ENCODE measurements around the gene SGMS2. TPM values are rescaled to one million over a fixed set of nuclear protein-coding genes. Genes with fewer than 3 reads are reported as not detected.

SGMS2 gene
- polyA plus RNA-seq, 4 donors = 8.1 to 24.9 (median 16.6) TPM

GRCh38 chr4:107815158-107815557 lies 9.6 kb upstream of the SGMS2 start:
- FAIRE-seq = no peak
- no peaks in the 10 kb centered on the region for H3K4me1 ChIP-seq (ENCODE audit: control insufficient read depth in 3 of 3, insufficient read depth in 2 of 3, low read depth in 1 of 3, low read length in 2 of 3)
- no peak overlapping the region for H3K27ac ChIP-seq (ENCODE audit: low read depth in 1 of 3, low read length in 2 of 3)

GRCh38 chr4:107818301-107818910 lies 6.3 kb upstream of the SGMS2 start:
- Histone ChIP-seq H3K36me3 (ENCODE audit: control insufficient read depth in 3 of 3, insufficient read depth in 2 of 3, low read depth in 1 of 3, low read length in 3 of 3) (no peaks in the 10 kb centered on the region), H3K27me3 (ENCODE audit: control insufficient read depth in 3 of 3, insufficient read depth in 3 of 3, low read length in 3 of 3) (no peaks in the 10 kb centered on the region), H3K9me3 (ENCODE audit: control insufficient read depth in 2 of 2, insufficient read depth in 1 of 2, low read depth in 1 of 2, low read length in 1 of 2) (no peaks in the 10 kb centered on the region), H3K27ac (ENCODE audit: low read depth in 1 of 3, low read length in 2 of 3) (no peak overlapping the region), H3K4me1 (ENCODE audit: control insufficient read depth in 3 of 3, insufficient read depth in 2 of 3, low read depth in 1 of 3, low read length in 2 of 3) (no peaks in the 10 kb centered on the region), H3K4me3 (ENCODE audit: low read depth in 1 of 3, low read length in 3 of 3) (no peak overlapping the region)
- 72 to 89% (median 75%) methylated on average over 3 of the region's 3 CpGs for WGBS, 3 donors
- FAIRE-seq (no peak), DNase-seq (no peak)

More at GRCh38 chr4:107815158-107815557, 9.6 kb upstream of the SGMS2 start:
- WGBS, 3 donors = 18 to 50% (median 44%) methylated on average over 1 of the region's 1 CpG
- H3K4me3 ChIP-seq (ENCODE audit: low read depth in 1 of 3, low read length in 3 of 3) = no peak overlapping the region
- no peaks in the 10 kb centered on the region for H3K9me3 ChIP-seq (ENCODE audit: control insufficient read depth in 2 of 2, insufficient read depth in 1 of 2, low read depth in 1 of 2, low read length in 1 of 2)
- no peaks in the 10 kb centered on the region for H3K36me3 ChIP-seq (ENCODE audit: control insufficient read depth in 3 of 3, insufficient read depth in 2 of 3, low read depth in 1 of 3, low read length in 3 of 3)
- DNase-seq = no peak
- no peaks in the 10 kb centered on the region for H3K27me3 ChIP-seq (ENCODE audit: control insufficient read depth in 3 of 3, insufficient read depth in 3 of 3, low read length in 3 of 3)

DNA sequence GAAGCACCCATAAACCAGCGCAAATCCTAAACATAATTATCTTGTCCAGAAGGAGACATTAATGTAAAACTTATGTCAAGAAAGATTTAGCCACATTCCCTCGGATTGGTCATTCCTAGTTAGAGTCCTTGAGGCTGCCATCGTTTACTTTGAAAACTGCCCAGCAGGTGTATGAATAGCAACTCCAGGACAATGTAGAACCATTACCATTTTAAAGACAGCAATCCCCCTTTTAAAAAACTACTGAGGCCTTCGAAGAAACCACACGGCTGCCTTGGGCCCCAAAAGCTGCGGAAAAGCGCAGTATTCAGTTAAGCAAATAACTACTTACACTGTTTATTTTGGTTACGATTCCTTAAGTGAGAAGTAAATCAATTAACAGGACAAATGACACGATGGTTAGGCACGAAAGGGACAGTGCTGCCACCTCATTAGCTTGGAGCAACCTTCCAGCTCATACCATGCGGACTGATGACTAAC lies 822 bp upstream of the SGMS2 start:
- Histone ChIP-seq H3K36me3 (ENCODE audit: control insufficient read depth in 3 of 3, insufficient read depth in 2 of 3, low read depth in 1 of 3, low read length in 3 of 3) (no peaks in the 10 kb centered on the region), H3K4me3 (ENCODE audit: low read depth in 1 of 3, low read length in 3 of 3) (peak overlapping the region; percentile 71 to 86 (median 75)), H3K27me3 (ENCODE audit: control insufficient read depth in 3 of 3, insufficient read depth in 3 of 3, low read length in 3 of 3) (no peaks in the 10 kb centered on the region), H3K4me1 (ENCODE audit: control insufficient read depth in 3 of 3, insufficient read depth in 2 of 3, low read depth in 1 of 3, low read length in 2 of 3) (peaks cover 0 to 15% (median 2%) of the 10 kb centered on the region in 3 donors), H3K27ac (ENCODE audit: low read depth in 1 of 3, low read length in 2 of 3) (peak overlapping the region; percentile 92 to 95 (median 95)), H3K9me3 (ENCODE audit: control insufficient read depth in 2 of 2, insufficient read depth in 1 of 2, low read depth in 1 of 2, low read length in 1 of 2) (no peaks in the 10 kb centered on the region)
- no peak for FAIRE-seq
- DNase-seq = no peak
- 26 to 40% (median 37%) methylated on average over 11 of the region's 11 CpGs for WGBS, 3 donors

- WGBS, 3 donors = 1 to 3% (median 2%) methylated on average over 30 to 39 of the region's 39 CpGs
- no peaks in the 10 kb centered on the region for H3K27me3 ChIP-seq (ENCODE audit: control insufficient read depth in 3 of 3, insufficient read depth in 3 of 3, low read length in 3 of 3)
- H3K4me3 ChIP-seq (ENCODE audit: low read depth in 1 of 3, low read length in 3 of 3) = peak overlapping the region; percentile 71 to 86 (median 75)
- H3K27ac ChIP-seq (ENCODE audit: low read depth in 1 of 3, low read length in 2 of 3) = peak overlapping the region; percentile 92 to 97 (median 95)
- FAIRE-seq (no peak), DNase-seq (peak; percentile 61 to 74)
- peaks cover 0 to 2% (median 0%) of the 10 kb centered on the region in 3 donors for H3K36me3 ChIP-seq (ENCODE audit: control insufficient read depth in 3 of 3, insufficient read depth in 2 of 3, low read depth in 1 of 3, low read length in 3 of 3)
- H3K9me3 ChIP-seq (ENCODE audit: control insufficient read depth in 2 of 2, insufficient read depth in 1 of 2, low read depth in 1 of 2, low read length in 1 of 2) = no peaks in the 10 kb centered on the region
- H3K4me1 ChIP-seq (ENCODE audit: control insufficient read depth in 3 of 3, insufficient read depth in 2 of 3, low read depth in 1 of 3, low read length in 2 of 3) = peaks cover 0 to 15% (median 2%) of the 10 kb centered on the region in 3 donors
These were observed 516 bp downstream of the SGMS2 start for GRCh38 chr4:107825072-107825824.

- WGBS, 3 donors = 17 to 54% (median 36%) methylated on average over 5 of the region's 5 CpGs
- H3K4me1 ChIP-seq (ENCODE audit: control insufficient read depth in 3 of 3, insufficient read depth in 2 of 3, low read depth in 1 of 3, low read length in 2 of 3) = peaks cover 0 to 15% (median 2%) of the 10 kb centered on the region in 3 donors
- H3K36me3 ChIP-seq (ENCODE audit: control insufficient read depth in 3 of 3, insufficient read depth in 2 of 3, low read depth in 1 of 3, low read length in 3 of 3) = peaks cover 0 to 2% (median 0%) of the 10 kb centered on the region in 3 donors
- no peaks in the 10 kb centered on the region for H3K9me3 ChIP-seq (ENCODE audit: control insufficient read depth in 2 of 2, insufficient read depth in 1 of 2, low read depth in 1 of 2, low read length in 1 of 2)
- H3K27me3 ChIP-seq (ENCODE audit: control insufficient read depth in 3 of 3, insufficient read depth in 3 of 3, low read length in 3 of 3) = no peaks in the 10 kb centered on the region
- DNase-seq (peak; percentile 78 to 81), FAIRE-seq (no peak)
- peak overlapping the region; percentile 76 to 97 (median 86) for H3K27ac ChIP-seq (ENCODE audit: low read depth in 1 of 3, low read length in 2 of 3)
- H3K4me3 ChIP-seq (ENCODE audit: low read depth in 1 of 3, low read length in 3 of 3) = peak overlapping the region in 2 of 3 donors; percentile 75 to 86
These were observed 1.8 kb downstream of the SGMS2 start for GRCh38 chr4:107826421-107826980.

- WGBS, 3 donors = 83 to 88% (median 85%) methylated on average over 6 of the region's 6 CpGs
- Histone ChIP-seq H3K4me3 (ENCODE audit: low read depth in 1 of 3, low read length in 3 of 3) (peak overlapping the region in 1 of 3 donors; percentile 7), H3K4me1 (ENCODE audit: control insufficient read depth in 3 of 3, insufficient read depth in 2 of 3, low read depth in 1 of 3, low read length in 2 of 3) (peaks cover 0 to 14% (median 2%) of the 10 kb centered on the region in 3 donors), H3K27me3 (ENCODE audit: control insufficient read depth in 3 of 3, insufficient read depth in 3 of 3, low read length in 3 of 3) (no peaks in the 10 kb centered on the region), H3K27ac (ENCODE audit: low read depth in 1 of 3, low read length in 2 of 3) (no peak overlapping the region), H3K9me3 (ENCODE audit: control insufficient read depth in 2 of 2, insufficient read depth in 1 of 2, low read depth in 1 of 2, low read length in 1 of 2) (peaks cover 0 to under 1% of the 10 kb centered on the region in 2 donors), H3K36me3 (ENCODE audit: control insufficient read depth in 3 of 3, insufficient read depth in 2 of 3, low read depth in 1 of 3, low read length in 3 of 3) (peaks cover 0 to 2% (median 0%) of the 10 kb centered on the region in 3 donors)
- DNase-seq = no peak
- FAIRE-seq = no peak
These were observed 3.8 kb downstream of the SGMS2 start for GRCh38 chr4:107828315-107829090.

GRCh38 chr4:107831140-107831539 lies 6.4 kb downstream of the SGMS2 start:
- DNase-seq (no peak), FAIRE-seq (no peak)
- no peak overlapping the region for H3K27ac ChIP-seq (ENCODE audit: low read depth in 1 of 3, low read length in 2 of 3)
- 88 to 90% (median 90%) methylated on average over 4 of the region's 4 CpGs for WGBS, 3 donors
- peaks cover 0 to 6% (median 1%) of the 10 kb centered on the region in 3 donors for H3K4me1 ChIP-seq (ENCODE audit: control insufficient read depth in 3 of 3, insufficient read depth in 2 of 3, low read depth in 1 of 3, low read length in 2 of 3)
- no peaks in the 10 kb centered on the region for H3K27me3 ChIP-seq (ENCODE audit: control insufficient read depth in 3 of 3, insufficient read depth in 3 of 3, low read length in 3 of 3)
- H3K9me3 ChIP-seq (ENCODE audit: control insufficient read depth in 2 of 2, insufficient read depth in 1 of 2, low read depth in 1 of 2, low read length in 1 of 2) = peaks cover 0 to 5% of the 10 kb centered on the region in 2 donors
- peaks cover 0 to 2% (median 0%) of the 10 kb centered on the region in 3 donors for H3K36me3 ChIP-seq (ENCODE audit: control insufficient read depth in 3 of 3, insufficient read depth in 2 of 3, low read depth in 1 of 3, low read length in 3 of 3)
- no peak overlapping the region for H3K4me3 ChIP-seq (ENCODE audit: low read depth in 1 of 3, low read length in 3 of 3)

All from small intestine (tissue), 7 donors.